Endothelial cell of umbilical vein (primary cell): ENCODE results near the gene RASL11A. TPM values are rescaled to one million over a fixed set of nuclear protein-coding genes. Genes with fewer than 3 reads are reported as not detected.

Experiments
- BruUV-seq: library from RNA; stranded (reverse); fragments of 400-500 nt; replicated peaks from 2 replicates; lab custom pipeline; 2021; lab: Mats Ljungman, UMichigan
- CTCF ChIA-PET: fragments of 300-600, 350-600 bp; sonication (Branson Sonifier 250); formaldehyde crosslinking; loops from one replicate; lab custom pipeline; 2021; ENCODE audit warnings: antibody characterized with exemption, inconsistent platforms; lab: Charles Lee
- POLR2A ChIA-PET: fragments of 300-600, 350-600 bp; sonication (Branson Sonifier 250); formaldehyde crosslinking; loops from one replicate; lab custom pipeline; 2021; ENCODE audit warnings: antibody characterized with exemption, inconsistent platforms; lab: Charles Lee
- DNase-seq: peaks from one replicate; pipeline ENCODE4 v3.0.0-alpha.2; 2011; ENCODE audit warnings: low read depth, low spot score
- FAIRE-seq: peaks from 2 replicates; lab custom pipeline; 2011; peaks lifted over from hg19 to GRCh38; lab: Jason Lieb, UNC
- H2AFZ ChIP-seq: 2 replicates; pipeline ENCODE4 v1.6.0; 2012; ENCODE audit warnings: low read depth, low read length, control low read depth, inconsistent platforms
- H3K27ac ChIP-seq: 2 replicates; pipeline ENCODE4 v1.5.1; 2011; ENCODE audit warnings: low read depth, mild to moderate bottlenecking, control low read depth, low read length, moderate library complexity; ENCODE audit not compliant: insufficient read depth
- H3K27me3 ChIP-seq, 2 experiments: 2 replicates each; pipeline versions ENCODE4 v1.6.0 to v1.6.1; 2011; ENCODE audit warnings: low read length in 2 of 2, mixed read lengths in 1 of 2; ENCODE audit not compliant: control insufficient read depth in 2 of 2, insufficient read depth in 2 of 2
- H3K36me3 ChIP-seq, 2 experiments: 2 replicates in 1 of 2; 3 replicates in 1 of 2; pipeline ENCODE4 v1.5.1; 2011; ENCODE audit warnings: low read length in 2 of 2, mild to moderate bottlenecking in 1 of 2, moderate library complexity in 1 of 2; ENCODE audit not compliant: control insufficient read depth in 2 of 2, insufficient read depth in 2 of 2; ENCODE audit errors: extremely low read depth in 1 of 2
- H3K4me1 ChIP-seq: 3 replicates; pipeline ENCODE4 v1.5.1; 2011; ENCODE audit warnings: mild to moderate bottlenecking, low read length; ENCODE audit not compliant: control insufficient read depth, insufficient read depth; ENCODE audit errors: extremely low read depth
- H3K4me2 ChIP-seq: 2 replicates; pipeline ENCODE4 v1.6.1; 2011; ENCODE audit warnings: low read length, control low read depth, mixed read lengths; ENCODE audit not compliant: insufficient read depth
- H3K4me3 ChIP-seq, 3 experiments: fragments of 200-600 bp in 1 of 3; sonication (generic), shearing (Covaris generic) in 1 of 3; replicated peaks in 1 of 3; 2 replicates each; pipeline ENCODE4 v1.5.1; 2011 to 2016; ENCODE audit warnings: control low read depth in 3 of 3, low read length in 3 of 3, mild to moderate bottlenecking in 2 of 3, inconsistent platforms in 1 of 3, low read depth in 1 of 3, moderate library complexity in 1 of 3; ENCODE audit not compliant: insufficient read depth in 1 of 3
- H3K79me2 ChIP-seq: 2 replicates; pipeline ENCODE4 v1.6.0; 2012; ENCODE audit warnings: low read length, inconsistent platforms; ENCODE audit not compliant: control insufficient read depth, insufficient read depth
- H3K9ac ChIP-seq: replicated peaks from 2 replicates; pipeline ENCODE3; 2011; ENCODE audit warnings: low read length, control low read depth; ENCODE audit not compliant: insufficient read depth; ENCODE audit errors: extremely low read depth
- H3K9me1 ChIP-seq: replicated peaks from 3 replicates; pipeline ENCODE4 v1.6.0; 2011; ENCODE audit warnings: mild to moderate bottlenecking, low read length; ENCODE audit not compliant: control insufficient read depth, insufficient read depth; ENCODE audit errors: extremely low read depth
- H3K9me3 ChIP-seq: replicated peaks from 2 replicates; pipeline ENCODE4 v1.5.1; 2012; ENCODE audit warnings: low read length, inconsistent platforms; ENCODE audit not compliant: control insufficient read depth, insufficient read depth
- H4K20me1 ChIP-seq: replicated peaks from 2 replicates; pipeline ENCODE3; 2011; ENCODE audit warnings: mild to moderate bottlenecking, low read length; ENCODE audit not compliant: control insufficient read depth, insufficient read depth; ENCODE audit errors: extremely low read depth
- EZH2 ChIP-seq: IDR thresholded peaks from 2 replicates; pipeline ENCODE4 v1.6.1; 2012; ENCODE audit warnings: borderline replicate concordance, low read depth, mild to moderate bottlenecking, moderate library complexity, low read length, inconsistent platforms; ENCODE audit not compliant: severe bottlenecking
- FOS ChIP-seq: IDR thresholded peaks from 2 replicates; pipeline ENCODE4 v1.6.1; 2011; ENCODE audit warnings: mild to moderate bottlenecking, low read length, moderate library complexity, borderline replicate concordance; ENCODE audit not compliant: insufficient read depth
- GATA2 ChIP-seq: IDR thresholded peaks from 2 replicates; pipeline ENCODE4 v1.7.0; 2011; ENCODE audit warnings: low read depth, mild to moderate bottlenecking, moderate library complexity, mixed read lengths, low read length; ENCODE audit not compliant: insufficient read length, insufficient read depth
- MYC ChIP-seq: IDR thresholded peaks from one replicate; pipeline ENCODE4 v1.6.1; 2011; ENCODE audit warnings: mild to moderate bottlenecking, low read depth, low read length
- POLR2A ChIP-seq: IDR thresholded peaks from 2 replicates; pipeline ENCODE4 v1.6.1; 2012; ENCODE audit warnings: low read depth, mild to moderate bottlenecking, control low read depth, low read length
- POLR2AphosphoS5 ChIP-seq: IDR thresholded peaks from 2 replicates; pipeline ENCODE4 v1.6.1; 2012; ENCODE audit warnings: low read depth, mild to moderate bottlenecking, control low read depth, low read length, moderate library complexity; ENCODE audit not compliant: insufficient read depth
- dilution Hi-C: fragments of 300-500 bp; cut with MboI; formaldehyde crosslinking; loops from one replicate; pipeline ENCODE4 v1.15.0; 2019; ENCODE audit warnings: low sequenced_read_pairs; ENCODE audit not compliant: extremely low pct_ligation_motif_present
- intact Hi-C: fragments of 100-400 bp; cut with micrococcal nuclease; formaldehyde crosslinking; loops from one replicate; pipeline ENCODE4 v1.10.0; 2022
- polyA plus RNA-seq, 4 experiments: library from polyadenylated mRNA; depleted of rRNA in 3 of 4; stranded (reverse) in 3 of 4; unstranded in 1 of 4; fragments of >200 nt; gene quantifications; 2 replicates each; pipeline versions ENCODE4 v1.2.1 to v1.2.3, GENCODE V29; 2011 to 2012; ENCODE audit warnings: missing spikeins in 1 of 4
- total RNA-seq: library from RNA; stranded (reverse); gene quantifications from 2 replicates; pipeline ENCODE4 v1.2.3, GENCODE V29; 2021
- TF ChIP-seq, protein P1 (sequence below), 2 donors: IDR thresholded peaks; 1 replicate in 1 of 2; 2 replicates in 1 of 2; pipeline ENCODE4 v1.5.1; 2011; ENCODE audit warnings: low read length in 2 of 2, mild to moderate bottlenecking in 2 of 2, moderate library complexity in 2 of 2, control low read depth in 1 of 2, inconsistent platforms in 1 of 2, low read depth in 1 of 2; ENCODE audit not compliant: insufficient read depth in 1 of 2; ENCODE audit errors: extremely low read depth in 1 of 2

RASL11A gene
- total and polyA plus RNA-seq, 2 donors (not counting 3 experiments of a cell fraction or from before 2014, with no cell fraction given): 1.2 to 1.3 TPM

- CTCF ChIA-PET: no interaction called here
These were observed 38.3 kb downstream of the RASL11A start for GRCh38 chr13:27308941-27309340.

GRCh38 chr13:27309401-27309958 is 38.9 kb downstream of the RASL11A start:
- Histone ChIP-seq H2AFZ (no peak overlapping the region), H4K20me1 (no peaks in the 10 kb centered on the region), H3K27ac (no peak overlapping the region), H3K4me2 (no peak overlapping the region), H3K9me3 (no peaks in the 10 kb centered on the region), H3K79me2 (no peaks in the 10 kb centered on the region), H3K9me1 (no peaks in the 10 kb centered on the region), H3K4me1 (no peaks in the 10 kb centered on the region), H3K4me3 (no peak overlapping the region), H3K9ac (no peak overlapping the region), H3K36me3 (no peaks in the 10 kb centered on the region), H3K27me3 (no peaks in the 10 kb centered on the region)
- FAIRE-seq (no peak), DNase-seq (no peak)
- TF ChIP-seq GATA2 (no peak), FOS (no peak), POLR2A (no peak), POLR2AphosphoS5 (no peak), EZH2 (no peak)
- intact Hi-C loops (no loop called here), dilution Hi-C loops (no loop called here)
- POLR2A ChIA-PET: no interaction called here
- CTCF ChIA-PET: interaction anchor here (0.8 to 1.0 kb wide), 2 partner anchors 9 to 30 kb away, joined by 3 to 4 read pairs; no protein-coding TSS in a partner anchor
- BruUV-seq: no TSS peak

More at GRCh38 chr13:27308941-27309340, 38.3 kb downstream of the RASL11A start:
- Histone ChIP-seq H3K79me2 (no peaks in the 10 kb centered on the region), H3K4me1 (no peaks in the 10 kb centered on the region), H4K20me1 (no peaks in the 10 kb centered on the region), H3K27me3 (no peaks in the 10 kb centered on the region), H3K36me3 (no peaks in the 10 kb centered on the region), H3K4me3 (no peak overlapping the region), H2AFZ (no peak overlapping the region), H3K9me1 (no peaks in the 10 kb centered on the region), H3K9ac (no peak overlapping the region), H3K27ac (no peak overlapping the region), H3K4me2 (no peak overlapping the region), H3K9me3 (no peaks in the 10 kb centered on the region)
- intact Hi-C loops: no loop called here
- no peak for TF ChIP-seq POLR2AphosphoS5
- TF ChIP-seq, protein P1, sequence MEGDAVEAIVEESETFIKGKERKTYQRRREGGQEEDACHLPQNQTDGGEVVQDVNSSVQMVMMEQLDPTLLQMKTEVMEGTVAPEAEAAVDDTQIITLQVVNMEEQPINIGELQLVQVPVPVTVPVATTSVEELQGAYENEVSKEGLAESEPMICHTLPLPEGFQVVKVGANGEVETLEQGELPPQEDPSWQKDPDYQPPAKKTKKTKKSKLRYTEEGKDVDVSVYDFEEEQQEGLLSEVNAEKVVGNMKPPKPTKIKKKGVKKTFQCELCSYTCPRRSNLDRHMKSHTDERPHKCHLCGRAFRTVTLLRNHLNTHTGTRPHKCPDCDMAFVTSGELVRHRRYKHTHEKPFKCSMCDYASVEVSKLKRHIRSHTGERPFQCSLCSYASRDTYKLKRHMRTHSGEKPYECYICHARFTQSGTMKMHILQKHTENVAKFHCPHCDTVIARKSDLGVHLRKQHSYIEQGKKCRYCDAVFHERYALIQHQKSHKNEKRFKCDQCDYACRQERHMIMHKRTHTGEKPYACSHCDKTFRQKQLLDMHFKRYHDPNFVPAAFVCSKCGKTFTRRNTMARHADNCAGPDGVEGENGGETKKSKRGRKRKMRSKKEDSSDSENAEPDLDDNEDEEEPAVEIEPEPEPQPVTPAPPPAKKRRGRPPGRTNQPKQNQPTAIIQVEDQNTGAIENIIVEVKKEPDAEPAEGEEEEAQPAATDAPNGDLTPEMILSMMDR (IDR thresholded peaks at IDR 0.05; ENCODE audit: extremely low read depth in 1 of 2, insufficient read depth in 1 of 2, low read depth in 1 of 2, low read length in 2 of 2): no peak
- no peak for TF ChIP-seq MYC
- no peak for TF ChIP-seq EZH2
- TF ChIP-seq FOS: no peak
- no TSS peak for BruUV-seq
- FAIRE-seq (no peak), DNase-seq (no peak)
- POLR2A ChIA-PET: no interaction called here
- dilution Hi-C loops: no loop called here
